GM23338 (cell line): ENCODE measurements around the gene SSH3. TPM values are rescaled to one million over a fixed set of nuclear protein-coding genes. Genes with fewer than 3 reads are reported as not detected.
A peak's percentile ranks its signal among the peaks of the same experiment; 100 is the strongest.

ENCODE experiments used
- ATAC-seq: fragments of 200-7000 bp; cut with Tn5 transposase; 3 replicates; pipeline ENCODE4 v1.9.1; 2020
- DNase-seq: peaks from one replicate; pipeline ENCODE4 v3.0.0-alpha.2; 2015; ENCODE audit warnings: low spot score
- H2AFZ ChIP-seq: fragments of 200-600 bp; sonication (generic); 2 replicates; pipeline ENCODE4 v1.8.0; 2016; ENCODE audit warnings: antibody characterized with exemption, mild to moderate bottlenecking, moderate library complexity
- H3F3A ChIP-seq: fragments of 200-600 bp; sonication (generic); replicated peaks from 2 replicates; pipeline ENCODE4 v1.8.0; 2017; ENCODE audit warnings: antibody characterized with exemption, mixed run types, low read depth
- H3K27ac ChIP-seq: fragments of 200-600 bp; sonication (generic); 2 replicates; pipeline ENCODE4 v1.6.1; 2016; ENCODE audit warnings: low read depth
- H3K27me3 ChIP-seq: fragments of 200-600 bp; sonication (generic); 2 replicates; pipeline ENCODE4 v1.8.0; 2016; ENCODE audit warnings: mild to moderate bottlenecking, mixed run types, moderate library complexity; ENCODE audit not compliant: insufficient read depth
- H3K36me3 ChIP-seq: fragments of 200-600 bp; sonication (generic); 2 replicates; pipeline ENCODE4 v1.8.0; 2016; ENCODE audit warnings: mild to moderate bottlenecking; ENCODE audit not compliant: insufficient read depth
- H3K4me1 ChIP-seq: fragments of 200-600 bp; sonication (generic); 2 replicates; pipeline ENCODE4 v1.8.0; 2016; ENCODE audit warnings: mild to moderate bottlenecking, moderate library complexity; ENCODE audit not compliant: insufficient read depth
- H3K4me2 ChIP-seq: fragments of 200-600 bp; sonication (generic); 2 replicates; pipeline ENCODE4 v1.7.1; 2017; ENCODE audit warnings: mixed run types
- H3K4me3 ChIP-seq: fragments of 200-600 bp; sonication (generic); 2 replicates; pipeline ENCODE4 v1.6.1; 2016; ENCODE audit warnings: mixed run types
- H3K79me2 ChIP-seq: fragments of 200-600 bp; sonication (generic); replicated peaks from 2 replicates; pipeline ENCODE4 v1.8.0; 2017; ENCODE audit warnings: mild to moderate bottlenecking; ENCODE audit not compliant: insufficient read depth
- H3K9me2 ChIP-seq: fragments of 200-600 bp; sonication (generic); 2 replicates; pipeline ENCODE4 v1.8.0; 2017; ENCODE audit not compliant: insufficient read depth
- H4K20me1 ChIP-seq: fragments of 200-600 bp; sonication (generic); replicated peaks from 2 replicates; pipeline ENCODE4 v1.8.0; 2017; ENCODE audit warnings: mild to moderate bottlenecking; ENCODE audit not compliant: insufficient read depth
- H3K27ac Mint-ChIP-seq: 2 replicates; pipeline ENCODE4 v1.8.0; 2020; ENCODE audit warnings: inconsistent platforms, mild to moderate bottlenecking, moderate library complexity, mixed read lengths
- H3K27me3 Mint-ChIP-seq: 3 replicates; pipeline ENCODE4 v1.8.0; 2022; ENCODE audit warnings: low read depth, mild to moderate bottlenecking, moderate library complexity, mixed read lengths, inconsistent platforms; ENCODE audit not compliant: insufficient read depth, poor library complexity
- H3K36me3 Mint-ChIP-seq: 3 replicates; pipeline ENCODE4 v1.8.0; 2021; ENCODE audit warnings: low read depth, mild to moderate bottlenecking, inconsistent platforms, moderate library complexity, mixed read lengths
- H3K4me1 Mint-ChIP-seq: 3 replicates; pipeline ENCODE4 v1.8.0; 2020; ENCODE audit warnings: mild to moderate bottlenecking, inconsistent platforms, mixed read lengths
- H3K4me3 Mint-ChIP-seq: 3 replicates; pipeline ENCODE4 v1.8.0; 2021; ENCODE audit warnings: moderate library complexity, mild to moderate bottlenecking, inconsistent platforms, mixed read lengths
- H3K9me3 Mint-ChIP-seq: 3 replicates; pipeline ENCODE4 v1.8.0; 2020; ENCODE audit warnings: moderate library complexity, mild to moderate bottlenecking, inconsistent platforms, mixed read lengths
- CREB1 ChIP-seq: fragments of 250-450 bp; sonication (Bioruptor Pico); IDR thresholded peaks from 2 replicates; pipeline ENCODE4 v1.5.0; 2020; ENCODE audit warnings: low read depth, mild to moderate bottlenecking, moderate library complexity
- ETS1 ChIP-seq: IDR thresholded peaks from 2 replicates; pipeline ENCODE4 v1.6.1; 2016; ENCODE audit warnings: antibody characterized with exemption
- JUNB ChIP-seq: IDR thresholded peaks from one replicate; pipeline ENCODE4 v1.6.1; 2016; ENCODE audit warnings: antibody characterized with exemption; ENCODE audit not compliant: unreplicated experiment
- NANOG ChIP-seq: IDR thresholded peaks from 2 replicates; pipeline ENCODE4 v1.6.1; 2016; ENCODE audit warnings: antibody characterized with exemption, borderline replicate concordance
- REST ChIP-seq: IDR thresholded peaks from one replicate; pipeline ENCODE4 v1.6.1; 2018; ENCODE audit warnings: antibody characterized with exemption; ENCODE audit not compliant: unreplicated experiment
- STAT1 ChIP-seq: IDR thresholded peaks from one replicate; pipeline ENCODE4 v1.6.1; 2016; ENCODE audit warnings: antibody characterized with exemption; ENCODE audit not compliant: unreplicated experiment
- ZNF114 ChIP-seq: fragments of 250-450 bp; sonication (Bioruptor Pico); IDR thresholded peaks from 2 replicates; pipeline ENCODE4 v1.5.0; 2020; ENCODE audit warnings: mild to moderate bottlenecking, moderate library complexity
- ZNF331 ChIP-seq: fragments of 250-450 bp; sonication (Bioruptor Pico); IDR thresholded peaks from 2 replicates; pipeline ENCODE4 v1.5.0; 2020; ENCODE audit warnings: low read depth, mild to moderate bottlenecking, moderate library complexity
- ZNF462 ChIP-seq: fragments of 250-450 bp; sonication (Bioruptor Pico); IDR thresholded peaks from 2 replicates; pipeline ENCODE4 v1.5.0; 2020; ENCODE audit warnings: mild to moderate bottlenecking, moderate library complexity
- polyA plus RNA-seq: library from polyadenylated mRNA; unstranded; fragments of >200 nt; fragmentation: Nextera tagmentation; extraction: Ambion mirVana; gene quantifications from 2 replicates; pipeline ENCODE4 v1.2.1, GENCODE V29; 2016
- total RNA-seq: library from RNA; depleted of rRNA; stranded (reverse); fragments of >200 nt; shearing (Covaris generic); gene quantifications from 2 replicates; pipeline ENCODE4 v1.2.3, GENCODE V29; 2014

SSH3 gene
- total and polyA plus RNA-seq, 2 experiments from 2014 or later = 17.8 to 40.0 TPM

GRCh38 chr11:67267188-67268080, 35.9 kb upstream of the SSH3 start:
- H3K79me2 ChIP-seq = peaks cover 54% of the 10 kb centered on the region
- H3K4me3 Mint-ChIP-seq = peak overlapping the region; percentile 95
- H3K27ac Mint-ChIP-seq = no peak overlapping the region
- peaks cover 17% of the 10 kb centered on the region; the same call in 1 of the 2 replicates for H4K20me1 ChIP-seq
- no peak for ATAC-seq
- no peaks in the 10 kb centered on the region for H3K27me3 ChIP-seq
- H3K9me2 ChIP-seq = no peaks in the 10 kb centered on the region
- peaks cover 25% of the 10 kb centered on the region for H3K4me1 ChIP-seq
- no peak for DNase-seq
- H3K4me3 ChIP-seq = peak overlapping the region; percentile 92
- peaks cover 18% of the 10 kb centered on the region for H3F3A ChIP-seq
- no peaks in the 10 kb centered on the region for H3K9me3 Mint-ChIP-seq
- TF ChIP-seq REST (no peak), STAT1 (no peak), NANOG (no peak), ZNF462 (CRISPR knock-in tag) (no peak), JUNB (no peak), ZNF114 (CRISPR knock-in tag) (no peak), CREB1 (no peak), ETS1 (no peak), ZNF331 (CRISPR knock-in tag) (no peak)
- H3K36me3 ChIP-seq = peaks cover 3% of the 10 kb centered on the region; the same call in 1 of the 2 replicates
- H3K4me1 Mint-ChIP-seq = peaks cover 61% of the 10 kb centered on the region
- H3K36me3 Mint-ChIP-seq = peaks cover 15% of the 10 kb centered on the region; the same call in 2 of the 3 replicates
- H3K27me3 Mint-ChIP-seq = peaks cover 14% of the 10 kb centered on the region
- peak overlapping the region; percentile 97 for H3K4me2 ChIP-seq
- no peak overlapping the region for H3K27ac ChIP-seq
- H2AFZ ChIP-seq = peak overlapping the region; percentile 38; the same call in 1 of the 2 replicates
